HL-60 (cell line): Measurements from ENCODE around the gene TSPOAP1.

Source experiments
- CTCF ChIP-seq: IDR thresholded peaks from one replicate; pipeline ENCODE4 v1.5.1; 2011; ENCODE audit warnings: low read length, control low read depth, inconsistent platforms; ENCODE audit not compliant: insufficient read depth
- GABPA ChIP-seq: IDR thresholded peaks from 2 replicates; pipeline ENCODE4 v1.6.1; 2012; ENCODE audit warnings: low read depth

- TF ChIP-seq CTCF, result no peak
- TF ChIP-seq GABPA, result no peak
These were observed 2.6 kb upstream of the TSPOAP1 start for GRCh38 chr17:58330997-58331814.
